ENCODE measurements around the gene SLC7A10. TPM values are rescaled to one million over a fixed set of nuclear protein-coding genes. Genes with fewer than 3 reads are reported as not detected.

The SLC7A10 gene
- polyA plus RNA-seq, 1 of the 3 experiments (the other 2 are of a cell fraction) = 0.02 TPM

GRCh38 chr19:33232656-33233055, 7.0 kb upstream of the SLC7A10 start:
- no peaks in the 10 kb centered on the region for H4K20me1 ChIP-seq (ENCODE audit: insufficient read depth)
- DNase-seq = no peak
- no peak overlapping the region for H2AFZ ChIP-seq (ENCODE audit: low read depth)
- H3K36me3 ChIP-seq (replicated peaks in 1 of 2; ENCODE audit: control insufficient read depth in 1 of 2, insufficient read depth in 2 of 2, low read length in 1 of 2) = no peaks in the 10 kb centered on the region
- no peak for TF ChIP-seq EP300 (IDR thresholded peaks at IDR 0.05; ENCODE audit: borderline replicate concordance in 1 of 2, low read depth in 1 of 2, low read length in 1 of 2)
- no peak for TF ChIP-seq RFX5 (IDR thresholded peaks at IDR 0.05; ENCODE audit: low read length)
- no peak for TF ChIP-seq GATA2 (CRISPR knock-in tag; IDR thresholded peaks at IDR 0.05)
- no peak for TF ChIP-seq NFIC (IDR thresholded peaks at IDR 0.05; ENCODE audit: borderline replicate concordance)
- no peak for TF ChIP-seq POLR2AphosphoS5 (IDR thresholded peaks at IDR 0.05; ENCODE audit: low read depth, low read length)
- TF ChIP-seq RXRA (IDR thresholded peaks at IDR 0.05; ENCODE audit: borderline replicate concordance, low read depth) = no peak
- no peak for TF ChIP-seq FOSL2 (IDR thresholded peaks at IDR 0.05; ENCODE audit: borderline replicate concordance, low read depth)
- TF ChIP-seq PBX3 (IDR thresholded peaks at IDR 0.05) = no peak
- TF ChIP-seq USF1 (IDR thresholded peaks at IDR 0.05; ENCODE audit: borderline replicate concordance, low read depth) = no peak
- TF ChIP-seq RAD21 (IDR thresholded peaks at IDR 0.05; ENCODE audit: low read length) = no peak
- TF ChIP-seq MXI1 (IDR thresholded peaks at IDR 0.05; ENCODE audit: low read depth, low read length) = no peak
- no peak for TF ChIP-seq RCOR1 (IDR thresholded peaks at IDR 0.05; ENCODE audit: low read length)
- TF ChIP-seq IRF3 (IDR thresholded peaks at IDR 0.05; ENCODE audit: low read depth, low read length) = no peak
- no peak for TF ChIP-seq ELF1 (IDR thresholded peaks at IDR 0.05)
- no peaks in the 10 kb centered on the region for H3K27me3 ChIP-seq (ENCODE audit: insufficient read depth)
- ChIA-PET POLR2A (no interaction called here), CTCF (interaction anchor here (1.0 to 2.4 kb wide), 2 partner anchors 14 to 174 kb away, joined by 3 to 11 read pairs; no protein-coding TSS in a partner anchor)
- H3K9me3 ChIP-seq = 0 out of 2 replicates have a peak, but pooled peaks cover 9% of the 10 kb centered on the region
- H3K4me1 ChIP-seq (ENCODE audit: control insufficient read depth in 1 of 2, insufficient read depth in 2 of 2, low read depth in 1 of 2, low read length in 1 of 2) = no peaks in the 10 kb centered on the region; a peak in 1 of 4 replicates
- H3K4me3 ChIP-seq (ENCODE audit: low read depth in 2 of 2, low read length in 1 of 2) = no peak overlapping the region
- no peak overlapping the region for H3K27ac ChIP-seq (ENCODE audit: low read depth in 2 of 2, low read length in 1 of 2)
- no peaks in the 10 kb centered on the region for H3F3A ChIP-seq (replicated peaks; ENCODE audit: insufficient read depth)
- no peaks in the 10 kb centered on the region for H3K9me2 ChIP-seq
- 63% methylated on average over 12 of the region's 12 CpGs for WGBS (ENCODE audit: low lambda C conversion rate)
- H3K9ac ChIP-seq = no peak overlapping the region
- H3K4me2 ChIP-seq = no peak overlapping the region
- no peaks in the 10 kb centered on the region for H3K79me2 ChIP-seq (ENCODE audit: insufficient read depth)

GRCh38 chr19:33231511-33231910, 5.9 kb upstream of the SLC7A10 start:
- TF ChIP-seq FOXM1 (IDR thresholded peaks at IDR 0.05; ENCODE audit: low read depth) (no peak), RCOR1 (IDR thresholded peaks at IDR 0.05; ENCODE audit: low read length) (no peak), IRF3 (IDR thresholded peaks at IDR 0.05; ENCODE audit: low read depth, low read length) (no peak), TCF12 (IDR thresholded peaks at IDR 0.05) (no peak), TAF1 (IDR thresholded peaks at IDR 0.05; ENCODE audit: borderline replicate concordance, low read depth, low read length) (no peak), MEF2A (IDR thresholded peaks at IDR 0.05; ENCODE audit: borderline replicate concordance, low read depth) (no peak), SMC3 (IDR thresholded peaks at IDR 0.05; ENCODE audit: low read depth, low read length) (no peak), JUND (IDR thresholded peaks at IDR 0.05) (no peak), MAX (IDR thresholded peaks at IDR 0.05; ENCODE audit: low read depth) (no peak), NFIC (IDR thresholded peaks at IDR 0.05; ENCODE audit: borderline replicate concordance) (no peak), EP300 (IDR thresholded peaks at IDR 0.05; ENCODE audit: borderline replicate concordance in 1 of 2, low read depth in 1 of 2, low read length in 1 of 2) (no peak), POLR2AphosphoS5 (IDR thresholded peaks at IDR 0.05; ENCODE audit: low read depth, low read length) (no peak), GATA2 (CRISPR knock-in tag; IDR thresholded peaks at IDR 0.05) (no peak), SIN3A (IDR thresholded peaks at IDR 0.05; ENCODE audit: borderline replicate concordance, low read depth, low read length) (no peak), RXRA (IDR thresholded peaks at IDR 0.05; ENCODE audit: borderline replicate concordance, low read depth) (no peak)
- Histone ChIP-seq H3K9ac (no peak overlapping the region), H3K36me3 (replicated peaks in 1 of 2; ENCODE audit: control insufficient read depth in 1 of 2, insufficient read depth in 2 of 2, low read length in 1 of 2) (no peaks in the 10 kb centered on the region), H3K79me2 (ENCODE audit: insufficient read depth) (no peaks in the 10 kb centered on the region), H3K9me3 (0 out of 2 replicates have a peak, but pooled peaks cover 9% of the 10 kb centered on the region), H3K4me3 (ENCODE audit: low read depth in 2 of 2, low read length in 1 of 2) (no peak overlapping the region), H2AFZ (ENCODE audit: low read depth) (no peak overlapping the region), H4K20me1 (ENCODE audit: insufficient read depth) (no peaks in the 10 kb centered on the region), H3K27ac (ENCODE audit: low read depth in 2 of 2, low read length in 1 of 2) (no peak overlapping the region), H3K9me2 (no peaks in the 10 kb centered on the region), H3K4me1 (ENCODE audit: control insufficient read depth in 1 of 2, insufficient read depth in 2 of 2, low read depth in 1 of 2, low read length in 1 of 2) (no peaks in the 10 kb centered on the region; a peak in 1 of 4 replicates), H3K27me3 (ENCODE audit: insufficient read depth) (peaks cover 7% of the 10 kb centered on the region; the same call in 1 of the 2 replicates), H3K4me2 (no peak overlapping the region), H3F3A (replicated peaks; ENCODE audit: insufficient read depth) (no peaks in the 10 kb centered on the region)
- ChIA-PET CTCF (interaction anchor here (1.1 to 2.4 kb wide), 4 partner anchors 10 to 175 kb away, joined by 3 to 11 read pairs (median 4); no protein-coding TSS in a partner anchor), POLR2A (no interaction called here)
- no peak for DNase-seq
- WGBS (ENCODE audit: low lambda C conversion rate) = 65% methylated on average over 5 of the region's 5 CpGs

Data from SK-N-SH (cell line).